GM18498 (cell line): ENCODE results near the gene S100A6.
"Not testable (repeated sequence)": the region's sequence is repeated elsewhere in the genome, so short reads cannot be mapped to it uniquely, and the experiment has no call there.

ENCODE experiments used
- ATAC-seq: cut with Tn5 transposase; IDR thresholded peaks from one replicate; pipeline ENCODE4 v1.9.1; 2021; ENCODE audit warnings: mild to moderate bottlenecking, moderate library complexity; ENCODE audit not compliant: unreplicated experiment

S100A6 gene

GRCh38 chr1:153535242-153536011 is at the start of gene S100A6:
S100A6 (minus strand) TSS chr1:153535991; CDS start chr1:153535339, 652 bp downstream.
- ATAC-seq, result no peak

- ATAC-seq, result no peak
Measured at GRCh38 chr1:153585006-153585405, 49.2 kb upstream of the S100A6 start.

- no peak for ATAC-seq
Measured at GRCh38 chr1:153583976-153584375, 48.2 kb upstream of the S100A6 start.

GRCh38 chr1:153583514-153583913 is 47.7 kb upstream of the S100A6 start:
- not testable (repeated sequence) for ATAC-seq

DNA sequence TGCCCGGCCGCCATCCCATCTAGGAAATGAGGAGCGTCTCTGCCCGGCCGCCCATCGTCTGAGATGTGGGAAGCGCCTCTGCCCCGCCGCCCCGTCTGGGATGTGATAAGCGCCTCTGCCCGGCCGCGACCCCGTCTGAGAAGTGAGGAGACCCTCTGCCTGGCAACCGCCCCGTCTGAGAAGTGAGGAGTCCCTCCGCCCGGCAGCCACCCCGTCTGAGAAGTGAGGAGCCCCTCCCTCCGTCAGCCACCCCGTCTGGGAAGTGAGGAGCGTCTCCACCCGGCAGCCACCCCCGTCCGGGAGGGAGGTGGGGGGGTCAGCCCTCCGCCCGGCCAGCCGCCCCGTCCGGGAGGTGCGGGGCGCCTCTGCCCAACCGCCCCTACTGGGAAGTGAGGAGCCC is 47.0 kb upstream of the S100A6 start:
- ATAC-seq, result not testable (repeated sequence)

- no peak for ATAC-seq
Measured at GRCh38 chr1:153578936-153579335, 43.1 kb upstream of the S100A6 start.

GRCh38 chr1:153578490-153578889 is 42.7 kb upstream of the S100A6 start:
- ATAC-seq, result no peak

DNA sequence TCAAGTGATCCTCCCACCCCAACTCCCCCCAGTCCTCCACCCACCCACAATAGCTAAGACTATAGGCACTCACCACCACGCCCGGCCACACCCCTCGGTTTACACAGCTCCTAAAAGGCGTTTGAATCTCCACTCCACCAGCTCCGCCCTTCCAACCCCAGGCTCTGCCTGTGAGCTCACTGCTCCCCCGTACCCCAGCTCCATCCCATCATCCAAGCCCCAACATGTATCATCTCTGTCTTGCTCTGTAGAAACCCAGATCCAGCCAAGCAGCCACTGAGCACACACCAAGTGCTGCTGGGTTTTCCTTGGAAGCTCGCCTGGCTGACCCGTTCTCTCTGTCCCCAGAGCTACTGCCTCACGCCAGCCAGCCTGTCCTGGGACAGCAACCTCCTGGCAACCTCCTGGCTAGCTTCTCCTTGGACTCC is 41.8 kb upstream of the S100A6 start:
- no peak for ATAC-seq

- ATAC-seq, result no peak
Measured at GRCh38 chr1:153577138-153577537, 41.3 kb upstream of the S100A6 start.

DNA sequence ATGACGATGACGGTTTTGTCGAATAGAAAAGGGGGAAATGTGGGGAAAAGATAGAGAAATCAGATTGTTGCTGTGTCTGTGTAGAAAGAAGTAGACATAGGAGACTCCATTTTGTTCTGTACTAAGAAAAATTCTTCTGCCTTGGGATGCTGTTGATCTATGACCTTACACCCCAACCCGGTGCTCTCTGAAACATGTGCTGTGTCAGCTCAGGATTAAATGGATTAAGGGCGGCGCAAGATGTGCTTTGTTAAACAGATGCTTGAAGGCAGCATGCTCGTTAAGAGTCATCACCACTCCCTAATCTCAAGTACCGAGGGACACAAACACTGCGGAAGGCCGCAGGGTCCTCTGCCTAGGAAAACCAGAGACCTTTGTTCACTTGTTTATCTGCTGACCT is 39.7 kb upstream of the S100A6 start:
- not testable (repeated sequence) for ATAC-seq

- ATAC-seq, result not testable (repeated sequence)
Measured at GRCh38 chr1:153575081-153575491, 39.3 kb upstream of the S100A6 start.

DNA sequence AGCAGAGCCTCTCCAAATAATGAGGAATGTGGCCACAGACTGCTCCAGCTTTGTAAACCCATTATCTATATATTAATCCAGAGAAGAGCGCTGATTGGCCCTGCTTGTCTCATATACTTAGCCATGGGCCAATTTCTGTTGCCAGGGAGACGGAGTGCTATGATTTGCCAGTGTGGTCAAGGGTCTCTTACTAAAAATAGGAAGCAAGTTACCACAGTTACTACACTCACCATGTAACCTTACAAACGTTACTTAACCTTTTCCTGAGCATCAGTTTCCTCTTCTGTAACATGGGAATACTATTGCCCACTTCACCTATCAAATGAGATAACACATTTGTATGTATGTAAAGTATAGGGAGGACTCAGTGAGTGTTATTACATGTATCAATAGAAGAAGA is 37.6 kb upstream of the S100A6 start:
- no peak for ATAC-seq

DNA sequence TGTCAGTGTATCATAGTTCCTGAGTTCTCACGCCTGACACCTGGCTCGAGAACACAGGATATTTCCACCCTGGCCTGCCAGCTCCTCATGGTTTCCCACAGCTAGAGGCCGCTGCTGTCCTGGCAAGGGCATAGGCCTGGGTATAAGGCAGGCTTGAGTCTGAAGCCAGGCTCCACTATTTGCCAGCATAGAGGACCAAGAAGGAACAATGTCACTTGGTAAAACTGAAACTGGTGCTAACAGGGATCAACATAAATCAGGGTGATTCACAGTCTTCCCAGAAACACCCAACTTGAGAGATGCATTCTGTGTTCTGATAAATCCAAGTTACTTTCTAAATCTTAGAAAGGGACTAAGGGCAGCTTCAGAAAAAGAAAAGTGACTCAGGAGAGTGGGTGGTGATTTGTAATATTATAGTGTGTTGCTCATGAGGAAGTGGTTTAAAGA is 36.8 kb upstream of the S100A6 start:
- ATAC-seq, result no peak

DNA sequence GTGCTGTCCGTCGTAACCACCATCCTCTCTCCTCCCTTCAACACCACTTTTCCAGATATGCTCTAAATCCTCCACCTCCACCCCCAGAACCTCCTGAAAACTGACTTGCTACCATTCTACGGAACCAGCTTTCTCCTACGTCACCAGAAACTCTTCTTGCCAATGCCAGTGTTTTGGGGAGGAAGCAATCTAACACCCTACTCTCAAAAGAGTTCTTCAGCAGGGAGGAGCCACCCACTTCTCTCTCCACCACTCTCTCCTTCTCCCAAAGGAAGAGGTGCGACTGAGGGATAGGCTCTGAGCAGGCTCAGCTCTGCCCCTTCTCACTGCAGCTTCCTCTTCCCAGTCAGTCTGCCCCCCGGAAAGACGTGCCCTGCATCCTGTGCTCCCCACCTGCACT is 35.9 kb upstream of the S100A6 start:
- ATAC-seq, result no peak

- no peak for ATAC-seq
Measured at GRCh38 chr1:153570874-153571273, 35.1 kb upstream of the S100A6 start.

DNA sequence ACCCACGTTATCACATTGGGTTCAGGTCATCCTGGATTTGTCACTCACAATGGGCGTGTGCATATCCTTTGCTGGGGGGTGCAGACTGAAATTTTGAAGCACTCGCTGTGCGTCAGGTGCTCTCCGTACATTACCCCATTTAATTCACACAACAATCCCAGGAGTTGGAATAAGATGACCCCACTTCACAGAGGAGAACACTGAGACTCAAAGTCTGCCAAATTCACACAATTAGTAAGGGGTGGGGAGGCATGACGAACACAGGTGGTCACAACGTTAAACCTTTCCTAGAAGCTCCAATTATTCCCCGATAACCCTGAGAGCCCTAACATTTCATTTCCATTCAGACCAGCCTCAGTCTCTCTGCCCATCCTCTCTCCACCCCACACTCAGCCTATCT is 33.7 kb upstream of the S100A6 start:
- no peak for ATAC-seq

DNA sequence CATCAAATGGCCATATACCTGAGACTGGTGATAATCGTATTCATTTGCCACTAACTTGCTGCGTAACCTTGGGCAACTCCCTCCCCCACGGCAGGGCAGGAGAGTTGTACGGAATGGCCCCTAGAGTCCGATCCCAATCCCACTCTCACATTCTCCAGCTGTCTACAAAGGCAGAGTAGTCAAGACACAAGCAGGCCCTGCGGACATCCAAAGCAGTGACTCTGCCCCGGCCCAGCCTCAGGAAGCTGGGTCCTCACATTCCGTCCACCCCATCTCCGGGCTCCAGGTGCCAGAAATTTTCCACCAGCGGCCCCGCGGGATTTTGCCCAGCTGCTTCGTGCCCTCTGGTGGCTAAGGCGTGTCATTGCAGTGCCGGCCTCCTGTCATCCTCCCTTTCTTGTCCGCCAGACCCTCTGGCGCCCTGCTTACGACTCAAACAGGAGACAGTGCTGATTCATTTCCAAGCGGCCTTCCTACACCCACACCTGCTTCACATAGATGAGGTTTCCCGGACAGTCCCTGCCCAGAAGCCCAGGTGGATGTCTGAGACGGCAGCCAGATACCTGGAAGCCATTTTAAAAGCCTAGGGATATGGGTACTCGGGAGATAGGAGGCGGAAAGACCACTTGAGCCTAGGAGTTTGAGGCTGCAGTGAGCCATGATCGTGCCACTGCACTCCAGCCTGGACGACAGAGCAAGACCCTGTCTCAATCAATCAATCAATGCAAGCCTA is 32.7 kb upstream of the S100A6 start:
- ATAC-seq, result no peak

DNA sequence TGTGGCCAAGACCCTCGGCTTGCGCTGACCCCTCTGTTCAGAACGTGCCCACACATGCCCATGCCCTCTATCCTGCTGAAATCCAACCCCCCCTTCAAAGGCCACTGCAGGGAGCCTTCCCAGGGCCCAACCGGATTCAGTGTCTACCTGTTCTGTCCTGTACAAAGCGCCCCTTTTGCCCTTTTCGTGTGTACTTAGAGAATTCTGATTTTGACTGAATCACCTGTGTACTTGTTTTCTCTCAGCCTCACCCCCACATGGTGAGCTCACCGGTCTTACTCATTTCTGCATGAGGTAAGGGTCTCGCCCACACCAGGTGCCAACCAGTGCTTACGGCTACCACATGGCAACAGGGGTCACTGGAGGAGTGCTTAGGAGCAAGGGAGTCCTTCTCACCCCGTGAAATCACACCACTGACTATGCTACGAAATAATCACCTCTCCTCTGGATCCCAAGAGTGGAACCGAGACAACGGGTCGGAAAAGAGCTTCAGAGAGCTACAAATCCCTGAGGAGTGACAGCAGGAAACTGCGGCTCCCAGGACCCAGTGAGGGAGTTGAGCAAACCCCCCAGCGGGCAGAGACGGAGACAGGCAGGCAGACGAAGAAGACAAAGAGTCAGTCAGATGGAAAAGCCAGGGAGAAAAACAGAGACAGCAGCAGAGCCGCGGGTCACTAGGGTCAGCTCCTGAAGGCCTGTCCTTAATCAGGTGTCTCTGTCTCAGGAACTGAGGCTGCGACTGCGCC is 32.0 kb upstream of the S100A6 start:
- ATAC-seq, result no peak

DNA sequence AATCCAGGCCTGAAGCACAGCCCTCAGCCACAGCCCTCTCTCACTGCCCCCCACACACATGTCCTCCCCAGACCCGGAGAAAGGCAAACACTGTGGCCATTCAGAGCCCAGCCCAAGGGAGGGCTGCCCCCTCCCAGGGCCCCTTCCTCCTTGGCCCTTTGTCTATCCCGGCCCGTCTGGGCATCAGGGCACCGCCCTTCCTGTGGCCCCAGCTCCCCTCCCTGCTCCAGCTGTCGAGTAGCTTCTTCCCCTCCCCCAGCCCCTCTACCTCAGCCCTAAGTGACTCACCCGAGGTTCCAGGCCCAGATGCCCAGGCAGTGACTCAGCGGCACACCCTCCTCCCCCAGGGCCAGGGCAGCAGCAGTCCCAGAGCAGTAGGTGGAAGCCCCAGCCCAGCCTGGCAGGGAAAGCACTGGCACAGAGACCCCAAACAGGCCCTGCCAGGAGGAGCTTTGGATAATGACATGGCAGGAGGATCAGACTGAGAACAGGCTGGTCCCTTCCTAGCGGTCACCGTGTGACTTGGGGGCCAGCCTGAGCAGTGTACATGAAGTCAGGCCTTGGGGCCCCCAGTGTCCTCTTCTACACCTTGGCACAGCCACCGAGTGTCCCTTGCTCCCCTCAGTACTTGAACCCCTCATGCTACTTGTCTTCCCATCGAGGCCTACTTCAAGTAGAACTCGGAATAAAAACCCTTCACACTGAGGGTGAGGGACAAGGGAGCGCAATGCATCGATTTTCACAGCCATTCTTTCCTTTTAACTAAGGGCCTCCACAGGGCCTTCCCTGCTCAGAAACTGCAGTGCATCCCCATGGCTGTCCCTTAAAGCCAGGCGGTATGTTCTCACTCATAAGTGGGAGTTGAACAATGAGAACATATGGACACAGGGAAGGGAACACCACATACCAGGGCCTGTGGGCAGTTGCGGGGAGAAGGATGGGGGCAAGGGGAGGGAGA is 30.9 kb upstream of the S100A6 start:
- ATAC-seq, result peak; percentile 37
